Hematopoietic multipotent progenitor cell treated with erythropoietin and hydrocortisone succinate and interleukin-3 and kit ligand, for 4 days (in vitro differentiated cells): Measurements from ENCODE around the gene KDM4B.
A peak's percentile ranks its signal among the peaks of the same experiment; 100 is the strongest.
"Not testable (repeated sequence)": the region's sequence is repeated elsewhere in the genome, so short reads cannot be mapped to it uniquely, and the experiment has no call there.

ENCODE experiments used
- DNase-seq: peaks from one replicate; pipeline ENCODE4 v3.0.0-alpha.2; 2015

KDM4B gene

DNA sequence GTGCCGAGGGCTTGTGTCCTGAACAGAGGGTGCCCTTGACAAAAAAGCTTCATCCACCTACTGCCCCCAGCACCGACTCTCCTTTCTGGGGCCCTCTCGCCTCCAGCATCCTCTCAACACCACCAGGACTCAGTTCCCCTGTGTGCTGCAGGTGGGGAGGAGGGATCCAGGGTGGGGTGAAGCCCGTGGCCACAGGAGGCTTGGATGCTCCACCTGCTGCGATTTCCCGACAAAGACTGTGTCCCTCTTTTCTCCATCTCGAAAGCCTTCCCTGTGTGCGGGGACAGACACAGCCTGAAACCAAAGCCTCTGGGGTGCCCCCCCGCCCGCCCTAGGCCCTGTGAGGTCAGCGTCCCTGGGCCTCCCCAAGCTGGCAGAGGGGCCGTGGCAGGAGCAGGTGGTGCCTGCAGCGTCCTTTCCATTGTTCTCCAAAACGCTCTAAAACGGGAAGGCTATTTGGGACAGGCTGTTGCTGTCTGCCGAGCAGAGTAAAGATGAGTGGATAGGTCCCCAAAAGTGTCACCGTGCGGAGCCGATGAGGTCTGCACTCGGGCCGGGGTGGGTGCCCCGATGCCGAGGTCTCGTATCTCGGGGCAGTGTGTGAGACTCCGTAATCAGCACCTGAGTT is 186.0 kb downstream of the KDM4B start:
- no peak for DNase-seq

DNA sequence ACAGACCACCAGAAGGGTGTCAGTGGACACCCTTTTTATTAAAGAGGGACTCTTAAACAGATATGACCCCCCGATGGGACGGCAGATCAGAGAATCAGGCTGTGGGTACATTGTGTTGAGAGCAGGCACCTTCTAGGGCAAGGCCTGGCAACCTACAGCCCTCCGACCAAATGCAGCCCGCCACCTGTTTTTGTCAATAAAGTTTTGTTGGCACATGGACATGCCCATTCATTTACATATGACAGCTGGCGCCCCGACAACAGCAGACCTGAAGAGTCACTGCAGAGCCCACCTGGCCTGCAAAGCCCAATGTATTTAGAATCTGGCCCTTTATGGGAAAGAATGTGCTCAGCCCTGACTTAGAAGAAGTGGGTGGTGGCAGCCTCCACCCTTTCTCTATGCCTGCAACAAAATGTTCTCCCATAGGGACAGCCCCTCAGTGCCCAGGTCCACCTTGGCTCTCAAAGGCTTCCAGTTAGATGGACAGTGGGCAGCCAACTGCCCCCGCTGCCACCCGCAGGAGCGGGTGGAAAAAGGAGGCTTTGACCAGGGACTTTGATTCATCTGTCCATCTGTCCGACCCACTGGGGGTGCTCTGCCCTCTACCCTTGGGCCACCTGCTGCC is 186.8 kb downstream of the KDM4B start:
- no peak for DNase-seq

- DNase-seq: no peak
These were observed 187.5 kb downstream of the KDM4B start for GRCh38 chr19:5156231-5156986.

GRCh38 chr19:5157186-5157585 is 188.3 kb downstream of the KDM4B start:
- DNase-seq: no peak

GRCh38 chr19:5158549-5159134 is 189.7 kb downstream of the KDM4B start:
- DNase-seq: not testable (repeated sequence)

GRCh38 chr19:5160158-5160795 is 191.4 kb downstream of the KDM4B start:
- not testable (repeated sequence) for DNase-seq

- DNase-seq: not testable (repeated sequence)
These were observed 196.2 kb downstream of the KDM4B start for GRCh38 chr19:5164845-5165696.

GRCh38 chr19:5165697-5166019 is 196.7 kb downstream of the KDM4B start:
- peak; percentile 31 for DNase-seq

DNA sequence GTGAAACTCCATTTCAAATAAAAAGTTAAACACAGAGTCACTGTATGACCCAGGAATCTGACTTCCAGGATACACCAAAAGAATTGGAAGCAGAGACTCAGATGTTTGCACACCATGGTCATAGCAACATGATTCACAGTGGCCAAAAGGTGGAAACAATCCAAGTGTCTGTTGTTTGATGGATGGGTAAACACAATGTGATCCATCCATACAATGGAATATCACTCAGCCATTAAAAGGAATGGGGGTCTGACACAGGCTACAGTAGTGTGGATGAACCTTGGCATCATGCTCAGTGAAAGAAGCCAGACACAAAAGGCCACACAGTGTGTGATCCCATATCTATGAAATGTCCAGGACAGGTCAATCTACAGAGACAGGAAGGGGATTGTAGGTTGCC is 197.3 kb downstream of the KDM4B start:
- no peak for DNase-seq

GRCh38 chr19:5170329-5170745 is 201.4 kb downstream of the KDM4B start:
- peak; percentile 56 for DNase-seq

DNA sequence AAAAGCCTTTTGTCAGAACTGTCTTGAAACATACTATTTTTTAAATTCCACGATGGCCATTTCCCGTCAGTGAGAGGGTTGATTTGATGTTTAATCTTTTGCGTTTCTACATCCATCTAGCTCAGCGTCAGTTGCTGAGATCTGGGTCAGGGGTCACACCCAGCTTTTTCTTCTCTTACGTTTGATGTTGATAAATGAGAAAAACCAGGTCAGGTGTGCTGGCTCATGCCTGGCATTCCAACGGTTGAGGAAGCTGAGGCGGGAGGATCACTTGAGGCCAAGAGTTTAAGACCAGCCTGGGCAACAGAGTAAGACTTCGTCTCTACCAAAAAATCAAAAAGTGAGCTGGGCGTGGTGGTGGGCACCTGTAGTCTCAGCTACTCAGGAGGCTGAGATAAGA is 202.8 kb downstream of the KDM4B start:
- no peak for DNase-seq

GRCh38 chr19:5172859-5173630 is 204.1 kb downstream of the KDM4B start:
- no peak for DNase-seq

DNA sequence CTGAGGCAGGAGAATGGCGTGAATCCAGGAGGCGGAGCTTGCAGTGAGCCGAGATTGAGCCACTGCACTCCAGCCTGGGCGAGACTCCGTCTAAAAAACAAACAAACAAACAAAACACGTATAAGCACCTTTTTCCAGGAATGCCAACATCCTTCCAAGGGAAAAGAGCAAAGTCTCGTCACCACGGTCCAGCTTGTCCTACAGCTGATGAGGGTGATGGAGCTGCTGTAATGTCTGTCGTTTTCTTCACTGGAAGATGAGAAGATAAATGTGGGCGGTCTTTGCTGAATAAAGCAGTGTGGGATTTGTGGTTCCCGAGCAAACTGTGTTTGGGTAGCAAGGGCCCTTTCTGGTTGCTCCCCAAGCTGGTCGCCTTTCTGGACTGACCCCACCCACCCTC is 205.1 kb downstream of the KDM4B start:
- no peak for DNase-seq

- no peak for DNase-seq
These were observed 209.0 kb downstream of the KDM4B start for GRCh38 chr19:5177745-5178450.

GRCh38 chr19:5178841-5179240 is 209.9 kb downstream of the KDM4B start:
- DNase-seq: no peak

- no peak for DNase-seq
These were observed 210.3 kb downstream of the KDM4B start for GRCh38 chr19:5179256-5179655.

DNA sequence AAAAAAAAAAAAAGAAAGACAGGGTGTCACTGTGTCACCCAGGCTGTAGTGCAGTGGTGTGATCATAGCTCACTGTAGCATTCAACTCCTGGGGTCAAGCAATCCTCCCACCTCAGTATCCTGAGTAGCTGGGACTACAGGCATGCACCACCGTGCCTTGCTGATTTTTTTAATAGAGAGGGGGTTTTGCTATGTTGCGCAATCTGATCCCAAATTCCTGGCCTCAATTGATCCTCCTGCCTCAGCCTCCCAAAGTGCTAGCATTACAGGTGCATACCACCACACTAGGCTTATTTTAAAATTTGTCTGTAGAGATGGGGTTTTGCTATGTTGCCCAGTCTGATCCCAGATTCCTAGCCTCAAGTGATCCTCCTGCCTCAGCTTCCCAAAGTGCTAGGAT is 212.4 kb downstream of the KDM4B start:
- DNase-seq: no peak

- DNase-seq: no peak
These were observed 213.8 kb downstream of the KDM4B start for GRCh38 chr19:5182751-5183150.

GRCh38 chr19:5183616-5184015 is 214.7 kb downstream of the KDM4B start:
- no peak for DNase-seq

DNA sequence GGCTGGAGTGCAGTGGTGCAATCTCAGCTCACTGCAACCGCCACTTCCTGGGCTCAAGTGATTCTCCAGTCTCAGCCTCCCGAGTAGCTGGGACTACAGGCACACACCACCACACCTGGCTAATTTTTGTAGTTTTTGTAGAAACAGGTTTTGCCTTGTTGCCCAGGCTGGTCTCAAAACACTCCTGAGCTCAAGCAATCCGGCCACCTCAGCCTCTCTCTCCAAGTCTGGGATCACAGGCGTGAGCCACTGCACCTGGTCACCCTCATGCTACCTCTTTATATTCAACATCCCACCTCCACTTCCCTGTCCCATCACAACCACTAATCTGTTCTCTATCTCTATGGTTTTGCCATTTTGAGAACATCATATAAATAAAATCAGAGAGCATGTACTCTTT is 216.0 kb downstream of the KDM4B start:
- DNase-seq: no peak
